Endometrium (tissue), 2 donors: ENCODE results near the gene FBXO44.
"Not testable (repeated sequence)": the region's sequence is repeated elsewhere in the genome, so short reads cannot be mapped to it uniquely, and the experiment has no call there.

Experiments used
- FAIRE-seq: peaks from 2 replicates; lab custom pipeline; 2012; peaks lifted over from hg19 to GRCh38; lab: Jason Lieb, UNC
- donor health status: control.
- donor health status: control.

Gene FBXO44

GRCh38 chr1:11640101-11640500 is 14.6 kb upstream of the FBXO44 start:
- no peak for FAIRE-seq

DNA sequence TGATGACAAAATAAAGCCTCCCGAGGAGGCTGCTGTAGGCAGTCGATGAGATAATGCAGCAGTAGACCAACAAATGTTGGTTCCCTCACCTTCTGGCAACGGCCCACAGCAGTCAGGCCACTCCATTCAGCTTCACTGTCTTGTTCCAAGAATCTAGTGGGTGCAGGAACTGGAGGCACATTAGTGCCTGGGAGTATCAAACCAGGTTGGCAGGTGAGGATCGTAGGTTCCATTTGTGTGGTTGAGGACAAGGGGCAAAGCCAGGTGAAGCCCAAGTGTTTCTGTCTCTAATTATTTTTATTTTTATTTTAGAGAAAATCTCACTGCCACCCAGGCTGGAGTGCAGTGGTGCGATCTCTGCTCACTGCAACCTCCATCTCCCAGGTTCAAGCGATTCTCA is 13.7 kb upstream of the FBXO44 start:
- FAIRE-seq: no peak

GRCh38 chr1:11641776-11642305 is 12.8 kb upstream of the FBXO44 start:
- no peak for FAIRE-seq

DNA sequence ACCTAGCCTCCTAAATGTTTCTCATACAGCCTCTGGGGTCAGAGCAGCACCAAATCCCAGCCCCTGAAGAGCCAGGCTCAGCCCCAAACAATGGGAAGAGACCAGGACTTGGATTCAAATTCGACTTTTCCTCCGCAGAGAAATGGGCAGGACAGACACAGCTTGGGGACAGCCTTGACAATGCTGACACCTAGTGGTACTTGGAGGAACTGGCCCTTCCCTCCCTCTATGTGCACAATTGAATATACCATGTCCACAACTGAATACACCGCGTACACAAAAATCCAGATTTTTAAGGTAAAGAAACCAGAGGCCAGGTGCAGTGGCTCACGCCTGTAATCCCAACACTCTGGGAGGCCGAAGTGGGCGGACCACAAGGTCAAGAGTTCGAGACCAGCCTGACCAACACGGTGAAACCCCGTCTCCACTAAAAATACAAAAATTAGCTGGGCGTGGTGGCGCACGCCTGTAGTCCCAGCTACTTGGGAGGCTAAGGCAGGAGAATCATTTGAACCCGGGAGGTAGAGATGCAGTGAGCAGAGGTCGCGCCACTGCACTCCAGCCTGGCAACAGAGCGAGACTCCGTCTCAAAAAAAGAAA is 12.2 kb upstream of the FBXO44 start:
- FAIRE-seq: not testable (repeated sequence)

GRCh38 chr1:11643782-11644181 is 10.9 kb upstream of the FBXO44 start:
- FAIRE-seq: no peak

GRCh38 chr1:11645270-11645669 is 9.4 kb upstream of the FBXO44 start:
- FAIRE-seq: no peak

GRCh38 chr1:11645670-11646265 is 8.9 kb upstream of the FBXO44 start:
- FAIRE-seq: no peak

DNA sequence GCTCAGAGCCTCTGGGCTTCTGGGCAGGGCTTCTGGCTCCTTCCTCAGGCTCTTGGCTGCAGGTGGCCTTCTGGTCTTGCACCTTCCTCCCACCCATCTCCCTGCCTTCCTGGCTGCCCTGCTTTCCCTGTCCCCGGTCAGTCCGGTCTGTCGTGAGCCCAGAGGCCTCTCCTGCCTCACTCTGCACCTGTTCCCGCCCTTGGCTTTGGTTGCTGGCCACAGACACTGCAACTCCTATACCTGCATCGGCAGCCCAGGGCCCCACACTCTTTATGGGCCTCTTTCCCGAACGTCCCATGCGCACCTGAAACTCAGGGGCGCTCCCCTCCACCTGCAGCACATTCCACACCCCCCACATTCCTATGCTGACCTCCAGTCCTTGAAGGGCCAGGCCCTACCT is 8.4 kb upstream of the FBXO44 start:
- no peak for FAIRE-seq

- FAIRE-seq: no peak
These were observed 7.3 kb upstream of the FBXO44 start for GRCh38 chr1:11647333-11647732.

GRCh38 chr1:11648039-11648438 is 6.6 kb upstream of the FBXO44 start:
- no peak for FAIRE-seq

DNA sequence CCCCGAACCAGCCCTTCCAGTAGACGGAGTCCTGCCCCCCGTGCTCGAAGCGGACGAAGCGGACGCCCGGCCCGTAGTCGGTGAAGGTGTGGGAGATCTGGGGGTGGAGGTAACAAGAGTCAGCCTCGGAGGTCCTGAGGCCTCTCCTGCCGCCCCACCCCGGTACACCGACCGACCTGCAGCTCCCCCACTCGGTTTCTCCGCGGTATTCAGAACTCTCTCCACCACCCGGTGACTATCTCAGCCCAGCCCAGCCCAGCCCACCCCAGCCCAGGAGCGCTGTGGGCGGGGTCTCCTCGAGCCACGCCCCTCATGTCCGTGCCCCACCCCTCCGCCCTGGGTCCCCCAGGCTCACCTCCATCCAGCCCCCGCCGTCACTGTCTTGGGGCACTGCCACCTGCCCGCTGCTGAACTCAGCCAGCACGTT is 5.9 kb upstream of the FBXO44 start:
- FAIRE-seq: no peak

- no peak for FAIRE-seq
These were observed 5.4 kb upstream of the FBXO44 start for GRCh38 chr1:11649237-11649623.

DNA sequence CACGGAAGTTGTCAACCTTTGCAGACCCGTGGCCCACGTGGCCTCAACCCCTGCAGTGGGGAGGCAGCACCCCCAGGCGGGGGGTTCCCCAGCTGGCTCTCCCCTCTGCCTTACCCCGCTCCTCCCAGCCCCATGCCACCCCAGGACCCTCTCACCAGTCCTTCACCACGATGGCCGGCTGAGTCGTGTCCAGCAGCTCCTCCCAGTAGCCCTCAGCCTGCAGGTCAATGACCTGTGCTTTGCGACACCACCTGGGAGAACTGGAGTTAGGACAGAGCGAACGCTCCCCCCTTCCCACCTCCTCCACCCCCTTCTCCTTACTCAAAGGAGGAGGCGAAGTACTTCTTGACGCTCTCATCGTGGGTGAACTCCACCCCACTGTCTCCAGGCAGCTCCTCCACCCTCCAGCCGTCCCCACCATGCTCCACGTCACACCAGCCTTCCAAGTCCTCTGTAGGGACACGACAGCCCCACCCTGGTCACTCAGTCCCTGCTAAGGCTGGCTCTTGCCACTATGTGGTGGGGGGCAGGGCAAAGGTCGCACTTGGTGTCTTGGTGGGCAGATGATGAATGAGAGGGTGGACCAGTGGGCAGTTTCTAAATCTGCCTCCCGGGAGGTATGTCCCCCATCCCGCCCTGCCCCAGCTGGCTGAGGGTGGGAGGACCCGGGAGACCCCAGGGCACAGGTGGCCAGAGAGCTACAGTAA is 4.9 kb upstream of the FBXO44 start:
- no peak for FAIRE-seq

DNA sequence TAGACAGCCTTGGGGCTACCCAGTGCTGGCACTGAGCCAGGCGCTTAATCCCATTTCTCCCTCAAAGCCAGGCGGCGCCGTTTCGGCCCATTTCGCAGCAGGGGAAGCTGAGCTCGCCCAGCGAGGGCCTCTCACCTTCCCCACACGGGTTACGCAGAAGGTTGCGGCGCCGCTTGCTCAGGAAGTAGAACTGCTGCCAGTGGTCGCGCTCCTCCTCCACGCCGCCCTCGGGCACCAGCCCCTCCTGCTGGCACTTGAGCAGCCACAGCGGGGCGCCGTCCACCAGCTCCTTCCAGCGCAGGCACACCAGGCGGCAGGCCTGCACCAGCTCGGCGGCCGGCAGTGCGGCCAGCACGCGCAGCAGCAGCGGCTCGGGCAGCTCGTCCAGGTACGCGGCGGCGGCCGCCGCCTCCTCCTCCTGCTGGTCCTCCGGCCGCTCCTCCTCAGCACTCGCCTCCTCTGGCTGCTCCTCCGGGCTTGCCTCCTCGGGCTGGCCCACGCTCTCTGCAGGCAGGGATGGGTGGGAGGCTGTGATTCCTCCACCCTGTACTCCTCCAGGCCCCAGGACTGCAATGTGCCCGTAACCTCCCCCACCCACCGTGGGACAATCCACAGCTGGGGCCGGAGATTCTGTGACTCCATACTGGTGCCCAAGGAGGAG is 4.2 kb upstream of the FBXO44 start:
- FAIRE-seq: no peak

GRCh38 chr1:11651017-11651416 is 3.7 kb upstream of the FBXO44 start:
- FAIRE-seq: no peak

GRCh38 chr1:11652203-11652780 is 2.4 kb upstream of the FBXO44 start:
- FAIRE-seq: no peak

DNA sequence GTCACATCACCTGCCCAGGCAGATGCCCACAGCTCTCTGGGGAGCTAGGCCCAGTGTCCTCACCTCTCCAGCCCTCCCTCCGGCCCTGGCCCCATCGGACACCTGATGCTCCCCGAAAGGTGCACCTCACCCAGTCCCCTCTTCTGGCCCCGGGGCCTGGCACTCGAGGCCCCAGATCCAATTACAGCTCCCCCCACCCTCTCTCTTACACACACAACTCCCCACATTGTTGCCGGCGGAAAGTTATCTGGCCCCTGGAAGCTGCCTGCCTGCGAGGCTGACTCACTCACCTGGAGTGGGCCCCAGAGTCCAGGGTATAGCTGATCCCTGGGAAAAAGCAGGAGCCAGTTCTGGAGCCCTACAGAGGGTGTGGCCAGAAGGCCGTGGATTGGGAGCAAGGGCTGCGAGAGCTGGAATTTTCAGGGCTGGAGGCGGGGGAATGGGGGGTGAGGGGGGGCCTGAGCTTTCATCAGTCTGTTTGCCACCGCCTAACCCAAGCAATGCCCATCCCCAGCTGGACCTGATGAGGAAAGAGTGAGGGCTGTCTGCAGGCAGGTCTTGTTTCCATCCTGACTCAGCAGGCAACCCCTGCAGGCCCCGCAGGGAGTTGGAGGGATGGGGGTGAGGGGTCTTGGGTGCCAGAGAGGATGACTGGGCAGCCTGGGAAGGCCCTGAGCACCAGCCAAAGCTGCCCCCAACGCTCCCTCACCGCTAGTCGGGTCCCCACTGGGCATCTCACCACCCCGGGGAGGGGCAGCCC is 1.4 kb upstream of the FBXO44 start:
- no peak for FAIRE-seq

- FAIRE-seq: no peak
These were observed 878 bp upstream of the FBXO44 start for GRCh38 chr1:11653861-11654136.

GRCh38 chr1:11654939-11655808 is 497 bp downstream of the FBXO44 start:
- FAIRE-seq: no peak

DNA sequence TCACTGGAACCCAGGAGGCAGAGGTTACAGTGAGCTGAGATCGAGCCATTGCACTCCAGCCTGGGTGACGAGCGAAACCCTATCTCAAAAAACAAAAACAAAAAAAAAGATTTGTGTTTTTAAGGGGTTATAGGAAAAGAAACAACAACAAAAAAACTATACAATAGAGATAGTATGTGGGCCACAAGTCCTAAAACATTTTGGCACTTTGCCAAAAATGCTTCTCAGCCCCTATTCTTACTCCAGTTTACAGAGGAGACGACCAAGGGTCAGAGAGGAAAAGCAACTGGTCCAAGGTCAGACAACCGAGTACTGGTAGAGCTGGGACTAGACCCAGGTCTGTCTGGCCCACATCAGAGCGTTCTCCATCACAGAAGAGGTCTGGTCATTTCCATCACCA is 3.0 kb downstream of the FBXO44 start:
- FAIRE-seq: no peak

GRCh38 chr1:11658542-11658941 is 3.9 kb downstream of the FBXO44 start:
- no peak for FAIRE-seq
